K562 (cell line): ENCODE measurements around the gene TMEM88. TPM values are rescaled to one million over a fixed set of nuclear protein-coding genes. Genes with fewer than 3 reads are reported as not detected.
A peak's percentile ranks its signal among the peaks of the same experiment; 100 is the strongest.

ENCODE experiments used
- E2F6 ChIP-seq, 2 experiments: IDR thresholded peaks; 2 replicates each; pipeline ENCODE4 v1.6.1; 2011; ENCODE audit warnings: borderline replicate concordance in 1 of 2, control low read depth in 1 of 2, low read depth in 1 of 2, low read length in 1 of 2, mild to moderate bottlenecking in 1 of 2, mixed read lengths in 1 of 2, moderate library complexity in 1 of 2; ENCODE audit not compliant: insufficient read depth in 1 of 2, insufficient read length in 1 of 2, poor library complexity in 1 of 2, severe bottlenecking in 1 of 2; ENCODE audit errors: extremely low read depth in 1 of 2
- EP400 ChIP-seq: fragments of 450-650 bp; IDR thresholded peaks from 2 replicates; pipeline ENCODE4 v1.6.1; 2017; ENCODE audit warnings: antibody characterized with exemption, mild to moderate bottlenecking, moderate library complexity
- KDM5B ChIP-seq: fragments of 200-600 bp; sonication (generic); IDR thresholded peaks from 2 replicates; pipeline ENCODE4 v1.6.1; 2012; ENCODE audit warnings: low read depth, mild to moderate bottlenecking, moderate library complexity, low read length, control low read depth, inconsistent platforms; ENCODE audit not compliant: insufficient replicate concordance
- MXI1 ChIP-seq: IDR thresholded peaks from 2 replicates; pipeline ENCODE4 v1.6.1; 2011; ENCODE audit warnings: low read depth, mild to moderate bottlenecking, improper control_type of control experiment, low read length
- NCOA1 ChIP-seq: fragments of 450-650 bp; IDR thresholded peaks from 2 replicates; pipeline ENCODE4 v1.6.1; 2016; ENCODE audit warnings: low read depth
- POLR2G ChIP-seq: fragments of 200-400 bp; formaldehyde crosslinking; IDR thresholded peaks from 2 replicates; pipeline ENCODE4 v1.6.1; 2017; ENCODE audit warnings: low read depth, mild to moderate bottlenecking, antibody characterized with exemption, low read length, moderate library complexity
- RBFOX2 ChIP-seq: fragments of 200-400 bp; formaldehyde crosslinking; IDR thresholded peaks from 2 replicates; pipeline ENCODE4 v1.6.1; 2017; ENCODE audit warnings: low read depth, mild to moderate bottlenecking, low read length, moderate library complexity
- SREBF2 ChIP-seq: sonication (generic); formaldehyde crosslinking; IDR thresholded peaks from 2 replicates; pipeline ENCODE4 v1.4.0; 2020; ENCODE audit warnings: mild to moderate bottlenecking, missing genetic modification reagents
- TEAD4 ChIP-seq, 2 experiments: sonication (generic) in 1 of 2; formaldehyde crosslinking in 1 of 2; IDR thresholded peaks; 2 replicates each; pipeline versions ENCODE4 v1.6.1 to v1.8.0; 2012 to 2022; ENCODE audit warnings: borderline replicate concordance in 1 of 2, inconsistent platforms in 1 of 2, low read length in 1 of 2, mild to moderate bottlenecking in 1 of 2, missing genetic modification reagents in 1 of 2
- TOE1 ChIP-seq, 2 experiments: fragments of 450-650 bp in 1 of 2; sonication (generic) in 1 of 2; formaldehyde crosslinking in 1 of 2; IDR thresholded peaks; 2 replicates each; pipeline versions ENCODE4 v1.7.1 to v1.8.0; 2016 to 2022; ENCODE audit warnings: borderline replicate concordance in 2 of 2, mild to moderate bottlenecking in 2 of 2, antibody characterized with exemption in 1 of 2, inconsistent platforms in 1 of 2, low read depth in 1 of 2, missing genetic modification reagents in 1 of 2, moderate library complexity in 1 of 2
- ZBTB17 ChIP-seq: fragments of 450-650 bp; formaldehyde crosslinking; IDR thresholded peaks from 2 replicates; pipeline ENCODE4 v1.4.0; 2020; ENCODE audit warnings: mild to moderate bottlenecking
- ZNF197 ChIP-seq: fragments of 200-800 bp; sonication (Bioruptor generic); IDR thresholded peaks from 2 replicates; pipeline ENCODE4 v1.6.1; 2016; ENCODE audit warnings: low read depth, missing genetic modification characterization, missing compliant biosample characterization
- polyA plus RNA-seq, 8 experiments: library from polyadenylated mRNA; depleted of rRNA in 4 of 8; stranded (reverse) in 5 of 8; unstranded in 3 of 8; fragments of >200 nt; fragmentation: Nextera tagmentation in 2 of 8; fragmentation: Illumina TruSeq in 1 of 8; extraction: Ambion mirVana in 2 of 8; extraction: Trizol in 1 of 8; gene quantifications; 2 replicates each; pipeline versions ENCODE4 v1.2.1 to v1.2.3, GENCODE V29; 2011 to 2014; ENCODE audit warnings: inconsistent platforms in 1 of 8, missing spikeins in 1 of 8
- total RNA-seq, 7 experiments: library from RNA; depleted of rRNA in 6 of 7; stranded (reverse); fragments of >200 nt in 6 of 7; fragmentation: Illumina TruSeq in 2 of 7; extraction: Trizol in 2 of 7; gene quantifications; 2 replicates each; pipeline versions ENCODE4 v1.2.1 to v1.2.3, GENCODE V29; 2011 to 2021; ENCODE audit warnings: low replicate concordance in 1 of 7
- TF ChIP-seq, protein P1 (sequence below): sonication (generic); formaldehyde crosslinking; IDR thresholded peaks from 2 replicates; pipeline ENCODE4 v1.8.0; 2022; ENCODE audit warnings: mild to moderate bottlenecking, missing genetic modification reagents
- TF ChIP-seq, protein P2 (sequence below): sonication (generic); formaldehyde crosslinking; IDR thresholded peaks from 2 replicates; pipeline ENCODE4 v1.5.0; 2020; ENCODE audit warnings: missing genetic modification reagents
- TF ChIP-seq, protein P3 (sequence below): fragments of 450-650 bp; IDR thresholded peaks from 2 replicates; pipeline ENCODE4 v1.6.1; 2016; ENCODE audit warnings: low read depth, mild to moderate bottlenecking, moderate library complexity
- TF ChIP-seq, protein P4 (sequence below): fragments of 450-650 bp; formaldehyde crosslinking; IDR thresholded peaks from 2 replicates; pipeline ENCODE4 v1.4.0; 2020; ENCODE audit warnings: mild to moderate bottlenecking, mixed read lengths

The TMEM88 gene
- total and polyA plus RNA-seq, 9 of the 15 experiments (the other 6 are each of a cell fraction or from before 2014, with no cell fraction given): 0.10 to 1.4 (median 0.36) TPM; not detected in 3

GRCh38 chr17:7843536-7844291 lies 11.2 kb upstream of the TMEM88 start (continued):
- TF ChIP-seq, protein P1, sequence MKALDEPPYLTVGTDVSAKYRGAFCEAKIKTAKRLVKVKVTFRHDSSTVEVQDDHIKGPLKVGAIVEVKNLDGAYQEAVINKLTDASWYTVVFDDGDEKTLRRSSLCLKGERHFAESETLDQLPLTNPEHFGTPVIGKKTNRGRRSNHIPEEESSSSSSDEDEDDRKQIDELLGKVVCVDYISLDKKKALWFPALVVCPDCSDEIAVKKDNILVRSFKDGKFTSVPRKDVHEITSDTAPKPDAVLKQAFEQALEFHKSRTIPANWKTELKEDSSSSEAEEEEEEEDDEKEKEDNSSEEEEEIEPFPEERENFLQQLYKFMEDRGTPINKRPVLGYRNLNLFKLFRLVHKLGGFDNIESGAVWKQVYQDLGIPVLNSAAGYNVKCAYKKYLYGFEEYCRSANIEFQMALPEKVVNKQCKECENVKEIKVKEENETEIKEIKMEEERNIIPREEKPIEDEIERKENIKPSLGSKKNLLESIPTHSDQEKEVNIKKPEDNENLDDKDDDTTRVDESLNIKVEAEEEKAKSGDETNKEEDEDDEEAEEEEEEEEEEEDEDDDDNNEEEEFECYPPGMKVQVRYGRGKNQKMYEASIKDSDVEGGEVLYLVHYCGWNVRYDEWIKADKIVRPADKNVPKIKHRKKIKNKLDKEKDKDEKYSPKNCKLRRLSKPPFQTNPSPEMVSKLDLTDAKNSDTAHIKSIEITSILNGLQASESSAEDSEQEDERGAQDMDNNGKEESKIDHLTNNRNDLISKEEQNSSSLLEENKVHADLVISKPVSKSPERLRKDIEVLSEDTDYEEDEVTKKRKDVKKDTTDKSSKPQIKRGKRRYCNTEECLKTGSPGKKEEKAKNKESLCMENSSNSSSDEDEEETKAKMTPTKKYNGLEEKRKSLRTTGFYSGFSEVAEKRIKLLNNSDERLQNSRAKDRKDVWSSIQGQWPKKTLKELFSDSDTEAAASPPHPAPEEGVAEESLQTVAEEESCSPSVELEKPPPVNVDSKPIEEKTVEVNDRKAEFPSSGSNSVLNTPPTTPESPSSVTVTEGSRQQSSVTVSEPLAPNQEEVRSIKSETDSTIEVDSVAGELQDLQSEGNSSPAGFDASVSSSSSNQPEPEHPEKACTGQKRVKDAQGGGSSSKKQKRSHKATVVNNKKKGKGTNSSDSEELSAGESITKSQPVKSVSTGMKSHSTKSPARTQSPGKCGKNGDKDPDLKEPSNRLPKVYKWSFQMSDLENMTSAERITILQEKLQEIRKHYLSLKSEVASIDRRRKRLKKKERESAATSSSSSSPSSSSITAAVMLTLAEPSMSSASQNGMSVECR (CRISPR knock-in tag): peak; percentile 69; the same call in 1 of the 2 replicates
- TF ChIP-seq NCOA1: no peak
- no peak for TF ChIP-seq ZNF197
- no peak for TF ChIP-seq TEAD4 (IDR thresholded peaks at IDR 0.05; ENCODE audit: low read length)
- TF ChIP-seq TEAD4 (CRISPR knock-in tag; IDR thresholded peaks at IDR 0.05; ENCODE audit: borderline replicate concordance): no peak
- TF ChIP-seq MXI1: peak; percentile 66; the same call in 1 of the 2 replicates
- peak; percentile 84 for TF ChIP-seq ZBTB17
- TF ChIP-seq, protein P2, sequence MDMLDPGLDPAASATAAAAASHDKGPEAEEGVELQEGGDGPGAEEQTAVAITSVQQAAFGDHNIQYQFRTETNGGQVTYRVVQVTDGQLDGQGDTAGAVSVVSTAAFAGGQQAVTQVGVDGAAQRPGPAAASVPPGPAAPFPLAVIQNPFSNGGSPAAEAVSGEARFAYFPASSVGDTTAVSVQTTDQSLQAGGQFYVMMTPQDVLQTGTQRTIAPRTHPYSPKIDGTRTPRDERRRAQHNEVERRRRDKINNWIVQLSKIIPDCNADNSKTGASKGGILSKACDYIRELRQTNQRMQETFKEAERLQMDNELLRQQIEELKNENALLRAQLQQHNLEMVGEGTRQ (CRISPR knock-in tag): peak; percentile 62
- TF ChIP-seq E2F6 (IDR thresholded peaks at IDR 0.05; ENCODE audit: borderline replicate concordance in 1 of 2, extremely low read depth in 1 of 2, insufficient read depth in 1 of 2, insufficient read length in 1 of 2, low read depth in 1 of 2, low read length in 1 of 2, poor library complexity in 1 of 2, severe bottlenecking in 1 of 2): peak in 1 of 2 experiments; percentile 31
- TF ChIP-seq, protein P3, sequence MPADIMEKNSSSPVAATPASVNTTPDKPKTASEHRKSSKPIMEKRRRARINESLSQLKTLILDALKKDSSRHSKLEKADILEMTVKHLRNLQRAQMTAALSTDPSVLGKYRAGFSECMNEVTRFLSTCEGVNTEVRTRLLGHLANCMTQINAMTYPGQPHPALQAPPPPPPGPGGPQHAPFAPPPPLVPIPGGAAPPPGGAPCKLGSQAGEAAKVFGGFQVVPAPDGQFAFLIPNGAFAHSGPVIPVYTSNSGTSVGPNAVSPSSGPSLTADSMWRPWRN: no peak
- no peak for TF ChIP-seq SREBF2
- TF ChIP-seq KDM5B: peak; percentile 54
- TF ChIP-seq RBFOX2: peak; percentile 83
- TF ChIP-seq POLR2G: peak; percentile 85
- peak; percentile 90 for TF ChIP-seq EP400
- peak; percentile 18; the same call in 1 of the 2 replicates for TF ChIP-seq TOE1 (IDR thresholded peaks at IDR 0.05; ENCODE audit: borderline replicate concordance)
- TF ChIP-seq TOE1 (CRISPR knock-in tag; IDR thresholded peaks at IDR 0.05; ENCODE audit: borderline replicate concordance, low read depth): no peak
- TF ChIP-seq, protein P4, sequence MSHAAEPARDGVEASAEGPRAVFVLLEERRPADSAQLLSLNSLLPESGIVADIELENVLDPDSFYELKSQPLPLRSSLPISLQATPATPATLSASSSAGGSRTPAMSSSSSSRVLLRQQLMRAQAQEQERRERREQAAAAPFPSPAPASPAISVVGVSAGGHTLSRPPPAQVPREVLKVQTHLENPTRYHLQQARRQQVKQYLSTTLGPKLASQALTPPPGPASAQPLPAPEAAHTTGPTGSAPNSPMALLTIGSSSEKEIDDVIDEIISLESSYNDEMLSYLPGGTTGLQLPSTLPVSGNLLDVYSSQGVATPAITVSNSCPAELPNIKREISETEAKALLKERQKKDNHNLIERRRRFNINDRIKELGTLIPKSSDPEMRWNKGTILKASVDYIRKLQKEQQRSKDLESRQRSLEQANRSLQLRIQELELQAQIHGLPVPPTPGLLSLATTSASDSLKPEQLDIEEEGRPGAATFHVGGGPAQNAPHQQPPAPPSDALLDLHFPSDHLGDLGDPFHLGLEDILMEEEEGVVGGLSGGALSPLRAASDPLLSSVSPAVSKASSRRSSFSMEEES (CRISPR knock-in tag): no peak
